HEK293 (cell line): ENCODE measurements around the gene MBD3L2.
A peak's percentile ranks its signal among the peaks of the same experiment; 100 is the strongest.

Experiments used
- AEBP2 ChIP-seq: fragments of 450-650 bp; formaldehyde crosslinking; IDR thresholded peaks from 2 replicates; pipeline ENCODE4 v1.5.1; 2016; ENCODE audit warnings: missing biosample characterization, missing genetic modification characterization, borderline replicate concordance
- GLI4 ChIP-seq: fragments of 450-650 bp; formaldehyde crosslinking; IDR thresholded peaks from 2 replicates; pipeline ENCODE4 v1.5.1; 2016; ENCODE audit warnings: missing biosample characterization, missing genetic modification characterization
- HIC1 ChIP-seq: fragments of 450-650 bp; formaldehyde crosslinking; IDR thresholded peaks from 2 replicates; pipeline ENCODE4 v1.5.1; 2016; ENCODE audit warnings: missing biosample characterization, missing genetic modification characterization
- KLF10 ChIP-seq: fragments of 450-650 bp; IDR thresholded peaks from 2 replicates; pipeline ENCODE4 v1.5.1; 2018; ENCODE audit warnings: missing biosample characterization, mild to moderate bottlenecking, missing genetic modification characterization
- KLF7 ChIP-seq: fragments of 450-650 bp; formaldehyde crosslinking; IDR thresholded peaks from 2 replicates; pipeline ENCODE4 v1.5.1; 2016; ENCODE audit warnings: missing biosample characterization, missing genetic modification characterization, borderline replicate concordance
- SP7 ChIP-seq: fragments of 450-650 bp; formaldehyde crosslinking; IDR thresholded peaks from 2 replicates; pipeline ENCODE4 v1.5.1; 2016; ENCODE audit warnings: missing biosample characterization, missing genetic modification characterization
- TRIM28 ChIP-seq: IDR thresholded peaks from 2 replicates; pipeline ENCODE4 v1.6.1; 2011; ENCODE audit warnings: low read length, control low read depth, borderline replicate concordance
- WT1 ChIP-seq: fragments of 450-650 bp; formaldehyde crosslinking; IDR thresholded peaks from 2 replicates; pipeline ENCODE4 v1.5.1; 2016; ENCODE audit warnings: missing biosample characterization, missing genetic modification characterization
- ZBTB10 ChIP-seq: fragments of 450-650 bp; formaldehyde crosslinking; IDR thresholded peaks from 2 replicates; pipeline ENCODE4 v1.5.1; 2016; ENCODE audit warnings: missing biosample characterization, missing genetic modification characterization
- ZBTB21 ChIP-seq: fragments of 450-650 bp; formaldehyde crosslinking; IDR thresholded peaks from 2 replicates; pipeline ENCODE4 v1.5.1; 2017; ENCODE audit warnings: missing biosample characterization, missing genetic modification characterization
- ZBTB48 ChIP-seq: fragments of 450-650 bp; formaldehyde crosslinking; IDR thresholded peaks from 2 replicates; pipeline ENCODE4 v1.5.1; 2016; ENCODE audit warnings: missing biosample characterization, missing genetic modification characterization
- ZBTB8A ChIP-seq: fragments of 450-650 bp; formaldehyde crosslinking; IDR thresholded peaks from 2 replicates; pipeline ENCODE4 v1.5.1; 2016; ENCODE audit warnings: missing biosample characterization, missing genetic modification characterization
- ZFHX2 ChIP-seq: fragments of 450-650 bp; formaldehyde crosslinking; conservative IDR thresholded peaks from 2 replicates; pipeline ENCODE4 v1.5.1; 2016; ENCODE audit warnings: missing biosample characterization, missing genetic modification characterization
- ZIC2 ChIP-seq: fragments of 450-650 bp; formaldehyde crosslinking; IDR thresholded peaks from 2 replicates; pipeline ENCODE4 v1.5.1; 2016; ENCODE audit warnings: missing biosample characterization, missing genetic modification characterization
- ZNF121 ChIP-seq: fragments of 450-650 bp; formaldehyde crosslinking; IDR thresholded peaks from 2 replicates; pipeline ENCODE4 v1.5.1; 2016; ENCODE audit warnings: missing biosample characterization, missing genetic modification characterization
- ZNF146 ChIP-seq: fragments of 450-650 bp; formaldehyde crosslinking; IDR thresholded peaks from 2 replicates; pipeline ENCODE4 v1.5.1; 2016; ENCODE audit warnings: missing biosample characterization, missing genetic modification characterization
- ZNF214 ChIP-seq: fragments of 450-650 bp; formaldehyde crosslinking; IDR thresholded peaks from 2 replicates; pipeline ENCODE4 v1.5.1; 2017; ENCODE audit warnings: missing biosample characterization, mild to moderate bottlenecking, missing genetic modification characterization, borderline replicate concordance
- ZNF324 ChIP-seq: fragments of 450-650 bp; formaldehyde crosslinking; IDR thresholded peaks from 2 replicates; pipeline ENCODE4 v1.5.1; 2016; ENCODE audit warnings: missing biosample characterization, missing genetic modification characterization
- ZNF335 ChIP-seq: fragments of 450-650 bp; formaldehyde crosslinking; conservative IDR thresholded peaks from 2 replicates; pipeline ENCODE4 v1.5.1; 2016; ENCODE audit warnings: missing biosample characterization, missing genetic modification characterization
- ZNF394 ChIP-seq: fragments of 450-650 bp; formaldehyde crosslinking; IDR thresholded peaks from 2 replicates; pipeline ENCODE4 v1.5.1; 2016; ENCODE audit warnings: missing biosample characterization, missing genetic modification characterization, mild to moderate bottlenecking, moderate library complexity, borderline replicate concordance
- ZNF423 ChIP-seq: fragments of 450-650 bp; formaldehyde crosslinking; IDR thresholded peaks from 2 replicates; pipeline ENCODE4 v1.5.1; 2016; ENCODE audit warnings: missing biosample characterization, missing genetic modification characterization
- ZNF555 ChIP-seq: fragments of 450-650 bp; formaldehyde crosslinking; conservative IDR thresholded peaks from 2 replicates; pipeline ENCODE4 v1.5.1; 2017; ENCODE audit warnings: missing biosample characterization, mild to moderate bottlenecking, missing genetic modification characterization, inconsistent platforms
- ZNF558 ChIP-seq: fragments of 450-650 bp; formaldehyde crosslinking; IDR thresholded peaks from 2 replicates; pipeline ENCODE4 v1.5.1; 2016; ENCODE audit warnings: missing biosample characterization, missing genetic modification characterization
- ZNF600 ChIP-seq: fragments of 450-650 bp; formaldehyde crosslinking; IDR thresholded peaks from 2 replicates; pipeline ENCODE4 v1.5.1; 2016; ENCODE audit warnings: missing biosample characterization, missing genetic modification characterization
- TF ChIP-seq, protein P1 (sequence below): fragments of 450-650 bp; formaldehyde crosslinking; IDR thresholded peaks from 2 replicates; pipeline ENCODE4 v1.5.1; 2016; ENCODE audit warnings: missing biosample characterization, missing genetic modification characterization
- TF ChIP-seq, protein P2 (sequence below): fragments of 450-650 bp; formaldehyde crosslinking; IDR thresholded peaks from 2 replicates; pipeline ENCODE4 v1.5.1; 2016; ENCODE audit warnings: missing biosample characterization, missing genetic modification characterization

The MBD3L2 gene

GRCh38 chr19:7098701-7099596 lies 49.8 kb downstream of the MBD3L2 start (continued):
- TF ChIP-seq ZBTB48 (tag by site-specific recombination) (0 out of 2 replicates have a peak, but pooled peaks have one; percentile 14), ZNF146 (tag by site-specific recombination) (peak; percentile 46; the same call in 1 of the 2 replicates), ZNF394 (tag by site-specific recombination) (peak; percentile 7; the same call in 1 of the 2 replicates), ZNF335 (tag by site-specific recombination) (peak; percentile 93), HIC1 (tag by site-specific recombination) (peak; percentile 100), ZBTB10 (tag by site-specific recombination) (no peak), ZIC2 (peak; percentile 33; the same call in 1 of the 2 replicates), ZNF121 (tag by site-specific recombination) (no peak), ZNF324 (tag by site-specific recombination) (peak; percentile 82), ZFHX2 (tag by site-specific recombination) (peak; percentile 94), ZNF558 (tag by site-specific recombination) (no peak), ZNF214 (tag by site-specific recombination) (no peak), WT1 (tag by site-specific recombination) (peak; percentile 84), KLF7 (tag by site-specific recombination) (peak; percentile 57; the same call in 1 of the 2 replicates), ZBTB8A (tag by site-specific recombination) (peak; percentile 43), ZNF423 (no peak), AEBP2 (tag by site-specific recombination) (no peak), ZNF555 (tag by site-specific recombination) (no peak), GLI4 (tag by site-specific recombination) (0 out of 2 replicates have a peak, but pooled peaks have one; percentile 48), ZBTB21 (tag by site-specific recombination) (no peak), KLF10 (tag by site-specific recombination) (no peak), TRIM28 (no peak), ZNF600 (tag by site-specific recombination) (peak; percentile 68), SP7 (tag by site-specific recombination) (peak; percentile 69)
- TF ChIP-seq, protein P1, sequence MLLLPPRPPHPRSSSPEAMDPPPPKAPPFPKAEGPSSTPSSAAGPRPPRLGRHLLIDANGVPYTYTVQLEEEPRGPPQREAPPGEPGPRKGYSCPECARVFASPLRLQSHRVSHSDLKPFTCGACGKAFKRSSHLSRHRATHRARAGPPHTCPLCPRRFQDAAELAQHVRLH (tag by site-specific recombination) = peak; percentile 89
- TF ChIP-seq, protein P2, sequence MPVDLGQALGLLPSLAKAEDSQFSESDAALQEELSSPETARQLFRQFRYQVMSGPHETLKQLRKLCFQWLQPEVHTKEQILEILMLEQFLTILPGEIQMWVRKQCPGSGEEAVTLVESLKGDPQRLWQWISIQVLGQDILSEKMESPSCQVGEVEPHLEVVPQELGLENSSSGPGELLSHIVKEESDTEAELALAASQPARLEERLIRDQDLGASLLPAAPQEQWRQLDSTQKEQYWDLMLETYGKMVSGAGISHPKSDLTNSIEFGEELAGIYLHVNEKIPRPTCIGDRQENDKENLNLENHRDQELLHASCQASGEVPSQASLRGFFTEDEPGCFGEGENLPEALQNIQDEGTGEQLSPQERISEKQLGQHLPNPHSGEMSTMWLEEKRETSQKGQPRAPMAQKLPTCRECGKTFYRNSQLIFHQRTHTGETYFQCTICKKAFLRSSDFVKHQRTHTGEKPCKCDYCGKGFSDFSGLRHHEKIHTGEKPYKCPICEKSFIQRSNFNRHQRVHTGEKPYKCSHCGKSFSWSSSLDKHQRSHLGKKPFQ = no peak
